Dendritic cell treated with granulocyte-macrophage colony-stimulating factor and Interleukin-4, amounts not matched to agents 40 ng/mL and 50 ng/mL, for 4 days (primary cell): Measurements from ENCODE around the gene FHOD3.

Experiments
- H3K27ac Mint-ChIP-seq: one replicate; pipeline ENCODE4 v1.8.0; 2022; ENCODE audit warnings: mild to moderate bottlenecking, mixed read lengths
- H3K27me3 Mint-ChIP-seq: one replicate; pipeline ENCODE4 v1.8.0; 2022; ENCODE audit warnings: mild to moderate bottlenecking, mixed read lengths
- H3K36me3 Mint-ChIP-seq: one replicate; pipeline ENCODE4 v1.8.0; 2022; ENCODE audit warnings: low read depth, mixed read lengths
- H3K4me1 Mint-ChIP-seq: one replicate; pipeline ENCODE4 v1.8.0; 2022; ENCODE audit warnings: low read depth, mixed read lengths
- H3K4me3 Mint-ChIP-seq: one replicate; pipeline ENCODE4 v1.8.0; 2022; ENCODE audit warnings: mild to moderate bottlenecking, moderate library complexity, mixed read lengths
- H3K9me3 Mint-ChIP-seq: one replicate; pipeline ENCODE4 v1.8.0; 2022; ENCODE audit warnings: mixed read lengths
- intact Hi-C: fragments of 100-400 bp; cut with micrococcal nuclease; formaldehyde crosslinking; loops from one replicate; pipeline ENCODE4 v1.15.0; 2022

Gene FHOD3

GRCh38 chr18:36281936-36282335 is 15.6 kb upstream of the FHOD3 start:
- Mint-ChIP-seq H3K36me3 (no peaks in the 10 kb centered on the region), H3K9me3 (no peaks in the 10 kb centered on the region), H3K27ac (no peak overlapping the region), H3K4me1 (no peaks in the 10 kb centered on the region), H3K27me3 (peaks cover 26% of the 10 kb centered on the region), H3K4me3 (no peak overlapping the region)
- intact Hi-C loops = loop anchor here (10.0 kb wide), 1 partner anchor 527 kb away; no protein-coding TSS in a partner anchor

- peaks cover 6% of the 10 kb centered on the region for H3K9me3 Mint-ChIP-seq
- peaks cover 24% of the 10 kb centered on the region for H3K27me3 Mint-ChIP-seq
- no peaks in the 10 kb centered on the region for H3K4me1 Mint-ChIP-seq
- no peak overlapping the region for H3K27ac Mint-ChIP-seq
- no peak overlapping the region for H3K4me3 Mint-ChIP-seq
- H3K36me3 Mint-ChIP-seq = no peaks in the 10 kb centered on the region
- intact Hi-C loops = loop anchor here (10.0 kb wide), 1 partner anchor 529 kb away; no protein-coding TSS in a partner anchor
Measured at GRCh38 chr18:36283448-36283847, 14.1 kb upstream of the FHOD3 start.

GRCh38 chr18:36284268-36284667 is 13.2 kb upstream of the FHOD3 start:
- Mint-ChIP-seq H3K4me1 (no peaks in the 10 kb centered on the region), H3K27me3 (peaks cover 22% of the 10 kb centered on the region), H3K4me3 (no peak overlapping the region), H3K27ac (no peak overlapping the region), H3K9me3 (peaks cover 13% of the 10 kb centered on the region), H3K36me3 (no peaks in the 10 kb centered on the region)
- intact Hi-C loops = loop anchor here (1.0 to 10.0 kb wide), 3 partner anchors 188 to 529 kb away; no protein-coding TSS in a partner anchor

- Mint-ChIP-seq H3K4me1 (no peaks in the 10 kb centered on the region), H3K27ac (no peak overlapping the region), H3K4me3 (no peak overlapping the region), H3K9me3 (peaks cover 13% of the 10 kb centered on the region), H3K27me3 (peaks cover 22% of the 10 kb centered on the region), H3K36me3 (no peaks in the 10 kb centered on the region)
- intact Hi-C loops = loop anchor here (1.0 to 10.0 kb wide), 3 partner anchors 188 to 530 kb away; no protein-coding TSS in a partner anchor
Measured at GRCh38 chr18:36284671-36285295, 12.7 kb upstream of the FHOD3 start.

GRCh38 chr18:36287653-36288052 is 9.9 kb upstream of the FHOD3 start:
- intact Hi-C loops = loop anchor here (10.0 kb wide), 1 partner anchor 533 kb away; no protein-coding TSS in a partner anchor
- Mint-ChIP-seq H3K27me3 (peaks cover 21% of the 10 kb centered on the region), H3K36me3 (no peaks in the 10 kb centered on the region), H3K4me3 (no peak overlapping the region), H3K27ac (no peak overlapping the region), H3K9me3 (peaks cover 13% of the 10 kb centered on the region), H3K4me1 (no peaks in the 10 kb centered on the region)

GRCh38 chr18:36288689-36289088 is 8.8 kb upstream of the FHOD3 start:
- Mint-ChIP-seq H3K27ac (no peak overlapping the region), H3K4me1 (no peaks in the 10 kb centered on the region), H3K36me3 (no peaks in the 10 kb centered on the region), H3K27me3 (peaks cover 21% of the 10 kb centered on the region), H3K9me3 (peaks cover 13% of the 10 kb centered on the region), H3K4me3 (no peak overlapping the region)
- intact Hi-C loops = loop anchor here (10.0 kb wide), 1 partner anchor 534 kb away; no protein-coding TSS in a partner anchor

- Mint-ChIP-seq H3K4me3 (no peak overlapping the region), H3K9me3 (peaks cover 1% of the 10 kb centered on the region), H3K27me3 (peaks cover 15% of the 10 kb centered on the region), H3K36me3 (no peaks in the 10 kb centered on the region), H3K27ac (no peak overlapping the region), H3K4me1 (no peaks in the 10 kb centered on the region)
- intact Hi-C loops = no loop called here
Measured at GRCh38 chr18:36294031-36294430, 3.5 kb upstream of the FHOD3 start.

- no peak overlapping the region for H3K4me3 Mint-ChIP-seq
Measured at GRCh38 chr18:36295214-36295613, 2.3 kb upstream of the FHOD3 start.

GRCh38 chr18:36295880-36296301 is 1.6 kb upstream of the FHOD3 start:
- H3K9me3 Mint-ChIP-seq = no peaks in the 10 kb centered on the region
- no peaks in the 10 kb centered on the region for H3K36me3 Mint-ChIP-seq
- H3K4me3 Mint-ChIP-seq = no peak overlapping the region
- H3K27me3 Mint-ChIP-seq = peaks cover 34% of the 10 kb centered on the region
- no peaks in the 10 kb centered on the region for H3K4me1 Mint-ChIP-seq
- no peak overlapping the region for H3K27ac Mint-ChIP-seq
- intact Hi-C loops = no loop called here

More at GRCh38 chr18:36295214-36295613, 2.3 kb upstream of the FHOD3 start:
- Mint-ChIP-seq H3K9me3 (no peaks in the 10 kb centered on the region), H3K27me3 (peaks cover 27% of the 10 kb centered on the region), H3K4me1 (no peaks in the 10 kb centered on the region), H3K36me3 (no peaks in the 10 kb centered on the region), H3K27ac (no peak overlapping the region)
- intact Hi-C loops = no loop called here

GRCh38 chr18:36296650-36297416 is 680 bp upstream of the FHOD3 start:
- Mint-ChIP-seq H3K27ac (no peak overlapping the region), H3K4me1 (no peaks in the 10 kb centered on the region), H3K27me3 (peaks cover 33% of the 10 kb centered on the region), H3K36me3 (no peaks in the 10 kb centered on the region), H3K4me3 (peak overlapping the region; percentile 55), H3K9me3 (no peaks in the 10 kb centered on the region)
- intact Hi-C loops = no loop called here

- peaks cover 40% of the 10 kb centered on the region for H3K27me3 Mint-ChIP-seq
- no peaks in the 10 kb centered on the region for H3K9me3 Mint-ChIP-seq
- no peaks in the 10 kb centered on the region for H3K4me1 Mint-ChIP-seq
- H3K36me3 Mint-ChIP-seq = no peaks in the 10 kb centered on the region
- intact Hi-C loops = no loop called here
- H3K4me3 Mint-ChIP-seq = no peak overlapping the region
- H3K27ac Mint-ChIP-seq = no peak overlapping the region
Measured at GRCh38 chr18:36298126-36298741, 721 bp downstream of the FHOD3 start.

- peaks cover 45% of the 10 kb centered on the region for H3K27me3 Mint-ChIP-seq
- H3K4me1 Mint-ChIP-seq = no peaks in the 10 kb centered on the region
- no peaks in the 10 kb centered on the region for H3K36me3 Mint-ChIP-seq
- H3K27ac Mint-ChIP-seq = no peak overlapping the region
- intact Hi-C loops = no loop called here
- no peak overlapping the region for H3K4me3 Mint-ChIP-seq
- H3K9me3 Mint-ChIP-seq = no peaks in the 10 kb centered on the region
Measured at GRCh38 chr18:36299015-36299414, 1.5 kb downstream of the FHOD3 start.

GRCh38 chr18:36300211-36300610 is 2.7 kb downstream of the FHOD3 start:
- no peak overlapping the region for H3K27ac Mint-ChIP-seq
- H3K9me3 Mint-ChIP-seq = no peaks in the 10 kb centered on the region
- no peaks in the 10 kb centered on the region for H3K36me3 Mint-ChIP-seq
- intact Hi-C loops = no loop called here
- H3K4me3 Mint-ChIP-seq = no peak overlapping the region
- peaks cover 47% of the 10 kb centered on the region for H3K27me3 Mint-ChIP-seq
- no peaks in the 10 kb centered on the region for H3K4me1 Mint-ChIP-seq

GRCh38 chr18:36301884-36302283 is 4.4 kb downstream of the FHOD3 start:
- H3K27me3 Mint-ChIP-seq = peaks cover 54% of the 10 kb centered on the region
- no peak overlapping the region for H3K27ac Mint-ChIP-seq
- no peaks in the 10 kb centered on the region for H3K4me1 Mint-ChIP-seq
- no peaks in the 10 kb centered on the region for H3K36me3 Mint-ChIP-seq
- no peaks in the 10 kb centered on the region for H3K9me3 Mint-ChIP-seq
- no peak overlapping the region for H3K4me3 Mint-ChIP-seq
- intact Hi-C loops = no loop called here
